ENCODE results near the gene MLLT3.

The MLLT3 gene

DNA sequence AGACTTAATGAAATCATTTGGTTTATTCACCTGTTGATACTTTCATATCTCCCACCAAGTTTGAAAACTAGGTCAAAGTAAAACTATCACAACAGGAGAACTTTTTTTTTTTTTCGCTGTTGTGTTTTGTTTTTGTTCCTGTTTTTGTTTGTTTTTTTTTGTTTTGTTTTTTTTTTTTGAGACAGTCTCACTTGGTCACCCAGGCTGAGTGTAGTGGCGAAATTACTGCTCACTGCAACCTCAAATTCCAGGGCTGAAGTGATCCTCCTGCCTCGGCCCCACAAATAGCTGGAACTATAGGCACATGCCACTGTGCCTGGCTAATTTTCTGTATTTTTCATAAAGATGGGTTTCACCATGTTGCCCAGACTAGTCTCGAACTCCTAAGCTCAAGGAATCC, 49.3 kb downstream of the MLLT3 start:
- no peak overlapping the region for H3K27ac ChIP-seq (ENCODE audit: low read length)
- H3K9ac ChIP-seq (ENCODE audit: low read depth, low read length) = no peak overlapping the region
- H3K27me3 ChIP-seq (ENCODE audit: insufficient read depth, low read length, poor library complexity) = no peaks in the 10 kb centered on the region
- TF ChIP-seq, protein P1, sequence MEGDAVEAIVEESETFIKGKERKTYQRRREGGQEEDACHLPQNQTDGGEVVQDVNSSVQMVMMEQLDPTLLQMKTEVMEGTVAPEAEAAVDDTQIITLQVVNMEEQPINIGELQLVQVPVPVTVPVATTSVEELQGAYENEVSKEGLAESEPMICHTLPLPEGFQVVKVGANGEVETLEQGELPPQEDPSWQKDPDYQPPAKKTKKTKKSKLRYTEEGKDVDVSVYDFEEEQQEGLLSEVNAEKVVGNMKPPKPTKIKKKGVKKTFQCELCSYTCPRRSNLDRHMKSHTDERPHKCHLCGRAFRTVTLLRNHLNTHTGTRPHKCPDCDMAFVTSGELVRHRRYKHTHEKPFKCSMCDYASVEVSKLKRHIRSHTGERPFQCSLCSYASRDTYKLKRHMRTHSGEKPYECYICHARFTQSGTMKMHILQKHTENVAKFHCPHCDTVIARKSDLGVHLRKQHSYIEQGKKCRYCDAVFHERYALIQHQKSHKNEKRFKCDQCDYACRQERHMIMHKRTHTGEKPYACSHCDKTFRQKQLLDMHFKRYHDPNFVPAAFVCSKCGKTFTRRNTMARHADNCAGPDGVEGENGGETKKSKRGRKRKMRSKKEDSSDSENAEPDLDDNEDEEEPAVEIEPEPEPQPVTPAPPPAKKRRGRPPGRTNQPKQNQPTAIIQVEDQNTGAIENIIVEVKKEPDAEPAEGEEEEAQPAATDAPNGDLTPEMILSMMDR (IDR thresholded peaks at IDR 0.05; ENCODE audit: borderline replicate concordance, extremely low read depth, low read length, poor library complexity, severe bottlenecking) = no peak
- TF ChIP-seq EZH2 (IDR thresholded peaks at IDR 0.05; ENCODE audit: borderline replicate concordance, low read depth, low read length, severe bottlenecking) = no peak
- H3K36me3 ChIP-seq (ENCODE audit: insufficient read depth, low read length) = peaks cover 6% of the 10 kb centered on the region; the same call in 1 of the 2 replicates
- no peak overlapping the region for H3K4me2 ChIP-seq (ENCODE audit: insufficient read depth, low read length)
- H4K20me1 ChIP-seq (ENCODE audit: insufficient read depth, low read length) = peaks cover 3% of the 10 kb centered on the region; the same call in 1 of the 2 replicates
- ATAC-seq (ENCODE audit: insufficient read depth, low read depth) (no peak), DNase-seq (no peak)
- H3K4me1 ChIP-seq (ENCODE audit: insufficient read depth, low read length) = no peaks in the 10 kb centered on the region
- H3K4me3 ChIP-seq (ENCODE audit: low read depth in 1 of 2, low read length in 2 of 2) = no peak overlapping the region
- peaks cover 59% of the 10 kb centered on the region for H3K79me2 ChIP-seq (ENCODE audit: insufficient read depth, low read length)
- no peak overlapping the region for H2AFZ ChIP-seq (ENCODE audit: low read depth, low read length)
- H3K9me3 ChIP-seq (ENCODE audit: insufficient read depth, low read length, severe bottlenecking) = peaks cover 11% of the 10 kb centered on the region

DNA sequence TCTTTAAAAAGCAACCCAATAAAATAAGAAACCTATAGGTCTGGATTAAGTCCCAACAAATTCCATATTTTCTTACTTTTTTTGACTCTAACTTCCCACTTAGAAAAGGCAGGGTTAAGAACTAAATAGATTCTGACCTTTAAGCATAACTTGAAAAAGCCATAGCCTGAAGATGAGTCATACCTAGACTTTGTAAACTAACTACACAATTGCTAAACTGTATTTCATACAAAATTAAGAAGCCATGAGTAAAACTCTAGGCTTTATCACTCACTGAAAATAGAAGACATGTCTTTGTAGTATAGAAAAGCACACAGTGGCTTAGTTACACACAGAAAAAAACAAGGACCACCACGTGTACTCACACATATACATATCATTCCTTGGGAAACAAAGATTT, 51.5 kb downstream of the MLLT3 start:
- no peaks in the 10 kb centered on the region for H3K36me3 ChIP-seq (ENCODE audit: insufficient read depth, low read length)
- H3K9me3 ChIP-seq (ENCODE audit: insufficient read depth, low read length, severe bottlenecking) = peaks cover under 1% of the 10 kb centered on the region
- DNase-seq (no peak), ATAC-seq (ENCODE audit: insufficient read depth, low read depth) (no peak)
- no peak overlapping the region for H3K4me3 ChIP-seq (ENCODE audit: low read depth in 1 of 2, low read length in 2 of 2)
- peaks cover 68% of the 10 kb centered on the region for H3K79me2 ChIP-seq (ENCODE audit: insufficient read depth, low read length)
- H4K20me1 ChIP-seq (ENCODE audit: insufficient read depth, low read length) = peaks cover 3% of the 10 kb centered on the region; the same call in 1 of the 2 replicates
- TF ChIP-seq, protein P1 (IDR thresholded peaks at IDR 0.05; ENCODE audit: borderline replicate concordance, extremely low read depth, low read length, poor library complexity, severe bottlenecking) = no peak
- no peak for TF ChIP-seq EZH2 (IDR thresholded peaks at IDR 0.05; ENCODE audit: borderline replicate concordance, low read depth, low read length, severe bottlenecking)
- no peaks in the 10 kb centered on the region for H3K27me3 ChIP-seq (ENCODE audit: insufficient read depth, low read length, poor library complexity)
- no peak overlapping the region for H2AFZ ChIP-seq (ENCODE audit: low read depth, low read length)
- no peak overlapping the region for H3K27ac ChIP-seq (ENCODE audit: low read length)
- no peak overlapping the region for H3K4me2 ChIP-seq (ENCODE audit: insufficient read depth, low read length)
- H3K4me1 ChIP-seq (ENCODE audit: insufficient read depth, low read length) = no peaks in the 10 kb centered on the region
- no peak overlapping the region for H3K9ac ChIP-seq (ENCODE audit: low read depth, low read length)

DNA sequence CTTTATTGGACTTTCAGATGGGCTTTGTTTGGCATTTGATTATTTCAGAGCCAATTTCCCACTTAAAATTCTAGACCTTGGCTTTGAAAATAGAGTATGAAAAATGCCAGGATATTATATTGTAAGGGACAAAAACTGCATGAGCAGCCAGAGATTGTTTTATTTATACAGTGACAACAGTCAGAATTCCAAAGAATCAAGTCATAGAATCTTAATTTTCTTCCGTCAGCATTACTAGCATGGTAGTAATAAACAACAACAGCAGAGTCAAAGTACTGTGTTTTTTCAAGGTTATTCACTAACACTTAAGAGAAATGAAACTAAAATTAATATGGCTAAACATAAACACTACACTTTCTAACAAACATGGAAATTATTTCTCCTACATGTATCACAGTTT, 52.2 kb downstream of the MLLT3 start:
- H3K36me3 ChIP-seq (ENCODE audit: insufficient read depth, low read length) = no peaks in the 10 kb centered on the region

More for the DNA sequence above, 52.2 kb downstream of the MLLT3 start:
- no peak overlapping the region for H3K9ac ChIP-seq (ENCODE audit: low read depth, low read length)
- H3K9me3 ChIP-seq (ENCODE audit: insufficient read depth, low read length, severe bottlenecking) = no peaks in the 10 kb centered on the region
- H3K4me3 ChIP-seq (ENCODE audit: low read depth in 1 of 2, low read length in 2 of 2) = no peak overlapping the region
- TF ChIP-seq EZH2 (IDR thresholded peaks at IDR 0.05; ENCODE audit: borderline replicate concordance, low read depth, low read length, severe bottlenecking) = no peak
- TF ChIP-seq, protein P1 (IDR thresholded peaks at IDR 0.05; ENCODE audit: borderline replicate concordance, extremely low read depth, low read length, poor library complexity, severe bottlenecking) = no peak
- DNase-seq = no peak
- no peak for ATAC-seq (ENCODE audit: insufficient read depth, low read depth)
- H3K4me1 ChIP-seq (ENCODE audit: insufficient read depth, low read length) = no peaks in the 10 kb centered on the region
- no peaks in the 10 kb centered on the region for H3K27me3 ChIP-seq (ENCODE audit: insufficient read depth, low read length, poor library complexity)
- no peak overlapping the region for H3K27ac ChIP-seq (ENCODE audit: low read length)
- no peak overlapping the region for H3K4me2 ChIP-seq (ENCODE audit: insufficient read depth, low read length)
- H3K79me2 ChIP-seq (ENCODE audit: insufficient read depth, low read length) = peaks cover 73% of the 10 kb centered on the region
- peaks cover 3% of the 10 kb centered on the region; the same call in 1 of the 2 replicates for H4K20me1 ChIP-seq (ENCODE audit: insufficient read depth, low read length)
- H2AFZ ChIP-seq (ENCODE audit: low read depth, low read length) = no peak overlapping the region

Measured in DND-41 (cell line).